ENCODE results near the gene SCAANT1.

Gene SCAANT1

GRCh38 chr3:63933459-63933858 lies 21.3 kb upstream of the SCAANT1 start:
- DNase-seq: no peak

- DNase-seq: no peak
Measured at GRCh38 chr3:63932509-63933212, 20.5 kb upstream of the SCAANT1 start.

- no peak for DNase-seq
Measured at GRCh38 chr3:63931290-63931689, 19.1 kb upstream of the SCAANT1 start.

GRCh38 chr3:63927422-63928280 lies 15.5 kb upstream of the SCAANT1 start:
- no peak for DNase-seq

- no peak for DNase-seq
Measured at GRCh38 chr3:63926309-63926708, 14.1 kb upstream of the SCAANT1 start.

- no peak for DNase-seq
Measured at GRCh38 chr3:63922491-63923199, 10.5 kb upstream of the SCAANT1 start.

GRCh38 chr3:63921741-63922482 lies 9.7 kb upstream of the SCAANT1 start:
- DNase-seq: no peak

GRCh38 chr3:63920001-63920400 lies 7.8 kb upstream of the SCAANT1 start:
- DNase-seq: no peak

GRCh38 chr3:63918321-63918720 lies 6.1 kb upstream of the SCAANT1 start:
- no peak for DNase-seq

GRCh38 chr3:63914312-63914711 lies 2.1 kb upstream of the SCAANT1 start:
- DNase-seq: no peak

- peak; percentile 60 for DNase-seq
Measured at GRCh38 chr3:63912768-63913588, 795 bp upstream of the SCAANT1 start.

- DNase-seq: no peak
Measured at GRCh38 chr3:63911509-63911872, 692 bp downstream of the SCAANT1 start.

GRCh38 chr3:63910891-63911290 lies 1.3 kb downstream of the SCAANT1 start:
- DNase-seq: peak; percentile 6

- DNase-seq: no peak
Measured at GRCh38 chr3:63910001-63910400, 2.2 kb downstream of the SCAANT1 start.

GRCh38 chr3:63909431-63909830 lies 2.8 kb downstream of the SCAANT1 start:
- DNase-seq: no peak

- no peak for DNase-seq
Measured at GRCh38 chr3:63908776-63909175, 3.4 kb downstream of the SCAANT1 start.

GRCh38 chr3:63908081-63908736 lies 4.0 kb downstream of the SCAANT1 start:
- DNase-seq: no peak

GRCh38 chr3:63905731-63906620 lies 6.2 kb downstream of the SCAANT1 start:
- DNase-seq: no peak

- no peak for DNase-seq
Measured at GRCh38 chr3:63900459-63900858, 11.7 kb downstream of the SCAANT1 start.

GRCh38 chr3:63900010-63900409 lies 12.2 kb downstream of the SCAANT1 start:
- DNase-seq: no peak
